ENCODE data around the gene RHBDD2.

DNA sequence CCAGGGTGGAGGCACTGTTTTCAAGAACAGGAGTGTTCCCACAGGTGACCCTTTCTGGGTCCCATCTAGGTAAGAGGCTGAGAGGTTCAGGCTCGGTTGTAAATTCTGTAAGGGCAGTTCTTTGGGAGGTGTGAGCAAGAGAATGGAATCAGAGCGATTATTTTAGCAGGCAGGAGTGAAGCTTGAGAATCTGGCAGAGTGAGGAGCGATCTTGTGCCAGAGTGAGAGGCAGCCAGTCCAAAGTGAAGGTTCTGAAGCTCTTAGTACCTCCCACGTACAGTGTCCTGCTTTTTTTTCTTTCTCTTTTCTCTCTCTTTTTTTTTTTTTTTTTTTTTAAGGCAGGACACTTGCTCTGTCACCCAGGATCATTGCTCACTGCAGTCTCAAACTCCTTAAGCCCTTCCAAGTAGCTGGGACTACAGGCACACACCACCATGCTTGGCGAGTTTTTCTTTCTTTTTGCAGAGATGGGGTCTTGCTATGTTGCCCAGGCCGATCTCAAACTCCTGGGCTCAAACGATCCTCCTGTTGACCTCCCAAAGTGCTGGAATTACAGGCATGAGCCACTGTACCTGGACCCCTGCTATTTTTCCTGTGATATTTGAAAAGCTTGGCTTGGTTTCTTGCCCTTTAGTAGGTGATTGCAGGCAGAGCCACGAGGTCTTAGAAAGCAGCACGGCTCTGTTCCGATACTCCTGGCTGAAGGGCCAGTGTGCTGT is 47.0 kb downstream of the RHBDD2 start:
- TF ChIP-seq, protein P1, sequence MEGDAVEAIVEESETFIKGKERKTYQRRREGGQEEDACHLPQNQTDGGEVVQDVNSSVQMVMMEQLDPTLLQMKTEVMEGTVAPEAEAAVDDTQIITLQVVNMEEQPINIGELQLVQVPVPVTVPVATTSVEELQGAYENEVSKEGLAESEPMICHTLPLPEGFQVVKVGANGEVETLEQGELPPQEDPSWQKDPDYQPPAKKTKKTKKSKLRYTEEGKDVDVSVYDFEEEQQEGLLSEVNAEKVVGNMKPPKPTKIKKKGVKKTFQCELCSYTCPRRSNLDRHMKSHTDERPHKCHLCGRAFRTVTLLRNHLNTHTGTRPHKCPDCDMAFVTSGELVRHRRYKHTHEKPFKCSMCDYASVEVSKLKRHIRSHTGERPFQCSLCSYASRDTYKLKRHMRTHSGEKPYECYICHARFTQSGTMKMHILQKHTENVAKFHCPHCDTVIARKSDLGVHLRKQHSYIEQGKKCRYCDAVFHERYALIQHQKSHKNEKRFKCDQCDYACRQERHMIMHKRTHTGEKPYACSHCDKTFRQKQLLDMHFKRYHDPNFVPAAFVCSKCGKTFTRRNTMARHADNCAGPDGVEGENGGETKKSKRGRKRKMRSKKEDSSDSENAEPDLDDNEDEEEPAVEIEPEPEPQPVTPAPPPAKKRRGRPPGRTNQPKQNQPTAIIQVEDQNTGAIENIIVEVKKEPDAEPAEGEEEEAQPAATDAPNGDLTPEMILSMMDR (IDR thresholded peaks at IDR 0.05; ENCODE audit: low read length), result no peak
- TF ChIP-seq EZH2 (optimal IDR thresholded peaks at IDR 0.05; ENCODE audit: low read depth, low read length) (no peak), EZH2phosphoT487 (IDR thresholded peaks at IDR 0.05; ENCODE audit: low read length) (no peak)

All from MM.1S (cell line).